ENCODE results near the gene LYRM2.

DNA sequence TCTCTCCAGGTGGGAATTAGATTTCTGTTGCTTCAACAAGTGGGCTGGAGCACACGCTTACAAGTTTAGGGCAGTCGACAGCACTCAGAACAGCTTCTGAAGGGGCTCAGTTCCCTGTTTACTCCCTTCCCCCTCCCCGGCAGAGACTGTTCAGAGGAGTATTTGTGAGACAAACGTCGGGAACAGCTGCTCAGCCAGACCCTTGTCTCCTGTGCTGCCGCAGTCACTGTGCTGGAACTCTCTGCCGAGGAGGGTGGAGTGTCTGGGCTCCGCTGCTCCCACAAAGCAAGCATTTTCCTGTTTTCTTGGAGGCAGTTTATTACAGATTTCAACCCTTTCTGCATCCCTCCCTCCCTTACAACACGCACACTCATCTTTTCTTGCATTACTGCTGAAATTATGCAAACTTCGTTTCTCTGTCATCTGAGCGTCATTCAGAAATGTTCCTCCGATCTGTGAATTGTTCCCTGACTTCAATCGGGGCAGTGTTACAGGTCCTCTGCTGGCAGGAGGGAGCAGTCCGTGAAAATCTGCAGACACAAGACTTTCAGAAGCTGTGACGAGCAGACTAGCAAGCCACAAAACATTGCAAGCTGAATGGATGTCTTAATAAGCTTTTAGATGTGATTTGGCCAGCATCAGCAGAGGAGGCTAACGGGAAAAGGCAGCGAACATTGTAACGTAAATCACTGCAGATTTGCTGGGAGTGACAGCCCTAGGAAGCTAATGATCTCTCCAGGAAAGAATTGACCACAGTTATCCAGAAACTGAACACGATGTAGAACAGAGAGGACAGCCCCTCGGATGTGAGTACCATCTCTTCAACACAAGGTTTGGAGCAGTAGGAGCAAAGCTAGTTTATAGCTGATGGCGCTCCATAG, 76.2 kb downstream of the LYRM2 start:
- TF ChIP-seq, protein P1, sequence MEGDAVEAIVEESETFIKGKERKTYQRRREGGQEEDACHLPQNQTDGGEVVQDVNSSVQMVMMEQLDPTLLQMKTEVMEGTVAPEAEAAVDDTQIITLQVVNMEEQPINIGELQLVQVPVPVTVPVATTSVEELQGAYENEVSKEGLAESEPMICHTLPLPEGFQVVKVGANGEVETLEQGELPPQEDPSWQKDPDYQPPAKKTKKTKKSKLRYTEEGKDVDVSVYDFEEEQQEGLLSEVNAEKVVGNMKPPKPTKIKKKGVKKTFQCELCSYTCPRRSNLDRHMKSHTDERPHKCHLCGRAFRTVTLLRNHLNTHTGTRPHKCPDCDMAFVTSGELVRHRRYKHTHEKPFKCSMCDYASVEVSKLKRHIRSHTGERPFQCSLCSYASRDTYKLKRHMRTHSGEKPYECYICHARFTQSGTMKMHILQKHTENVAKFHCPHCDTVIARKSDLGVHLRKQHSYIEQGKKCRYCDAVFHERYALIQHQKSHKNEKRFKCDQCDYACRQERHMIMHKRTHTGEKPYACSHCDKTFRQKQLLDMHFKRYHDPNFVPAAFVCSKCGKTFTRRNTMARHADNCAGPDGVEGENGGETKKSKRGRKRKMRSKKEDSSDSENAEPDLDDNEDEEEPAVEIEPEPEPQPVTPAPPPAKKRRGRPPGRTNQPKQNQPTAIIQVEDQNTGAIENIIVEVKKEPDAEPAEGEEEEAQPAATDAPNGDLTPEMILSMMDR (IDR thresholded peaks at IDR 0.05), result no peak
- no peak for TF ChIP-seq POLR2A (IDR thresholded peaks at IDR 0.05)

Data from body of pancreas (tissue), 4 donors.